PC-9 (cell line): Measurements from ENCODE around the gene HDGFL2. TPM values are rescaled to one million over a fixed set of nuclear protein-coding genes. Genes with fewer than 3 reads are reported as not detected.

Experiments used
- BruUV-seq: library from RNA; stranded (reverse); fragments of 400-500 nt; replicated peaks from 2 replicates; lab custom pipeline; 2021; lab: Mats Ljungman, UMichigan
- CTCF ChIA-PET: fragments of 300-600 bp; sonication (Branson Sonifier 250); formaldehyde crosslinking; loops from one replicate; lab custom pipeline; 2022; ENCODE audit warnings: antibody characterized with exemption; lab: Charles Lee
- POLR2A ChIA-PET: fragments of 300-600 bp; sonication (Branson Sonifier 250); formaldehyde crosslinking; loops from one replicate; lab custom pipeline; 2022; ENCODE audit warnings: antibody characterized with exemption; ENCODE audit not compliant: unreplicated experiment; lab: Charles Lee
- DNase-seq, 2 experiments: peaks; one replicate each; pipeline versions ENCODE4 v3.0.0 to v3.0.0-alpha.2; 2015 to 2022; ENCODE audit warnings: mixed read lengths in 1 of 2
- H2AFZ ChIP-seq: fragments of 200-600 bp; sonication (generic); 2 replicates; pipeline ENCODE4 v1.8.1; 2017; ENCODE audit warnings: antibody characterized with exemption
- H3F3A ChIP-seq: fragments of 200-600 bp; sonication (generic); 2 replicates; pipeline ENCODE4 v1.8.1; 2017; ENCODE audit warnings: antibody characterized with exemption, mild to moderate bottlenecking, low read depth; ENCODE audit not compliant: insufficient read depth
- H3K27ac ChIP-seq: fragments of 200-600 bp; sonication (generic); 2 replicates; pipeline ENCODE4 v1.6.1; 2016; ENCODE audit warnings: mixed run types
- H3K27me3 ChIP-seq: fragments of 200-600 bp; sonication (generic); 2 replicates; pipeline ENCODE4 v1.6.1; 2016; ENCODE audit warnings: low read depth, mixed run types; ENCODE audit not compliant: insufficient read depth
- H3K36me3 ChIP-seq: fragments of 200-600 bp; sonication (generic); 2 replicates; pipeline ENCODE4 v1.6.1; 2016; ENCODE audit warnings: low read depth, mixed run types
- H3K4me1 ChIP-seq: fragments of 200-600 bp; sonication (generic); replicated peaks from 2 replicates; pipeline ENCODE4 v1.6.1; 2016; ENCODE audit warnings: mixed run types; ENCODE audit not compliant: insufficient read depth
- H3K4me2 ChIP-seq: fragments of 200-600 bp; sonication (generic); 2 replicates; pipeline ENCODE4 v1.6.1; 2017; ENCODE audit warnings: mixed run types
- H3K4me3 ChIP-seq: fragments of 200-600 bp; sonication (generic); 2 replicates; pipeline ENCODE4 v1.6.1; 2016; ENCODE audit warnings: mixed run types
- H3K79me2 ChIP-seq: fragments of 200-600 bp; sonication (generic); 2 replicates; pipeline ENCODE4 v1.6.1; 2017; ENCODE audit warnings: low read depth, mixed run types
- H3K9me2 ChIP-seq: fragments of 200-600 bp; sonication (generic); 2 replicates; pipeline ENCODE4 v1.8.1; 2017; ENCODE audit warnings: mild to moderate bottlenecking; ENCODE audit not compliant: insufficient read depth
- H3K9me3 ChIP-seq: fragments of 200-600 bp; sonication (generic); 2 replicates; pipeline ENCODE4 v1.8.1; 2016; ENCODE audit warnings: low read depth; ENCODE audit not compliant: insufficient read depth
- H4K20me1 ChIP-seq: fragments of 200-600 bp; sonication (generic); 2 replicates; pipeline ENCODE4 v1.8.1; 2017; ENCODE audit not compliant: insufficient read depth
- CTCF ChIP-seq: fragments of 200-600 bp; sonication (generic); conservative IDR thresholded peaks from 2 replicates; pipeline ENCODE4 v1.6.1; 2017; ENCODE audit warnings: mixed run types, antibody characterized with exemption, mild to moderate bottlenecking, moderate library complexity
- EZH2 ChIP-seq: fragments of 200-600 bp; sonication (generic); IDR thresholded peaks from 2 replicates; pipeline ENCODE4 v1.8.0; 2017; ENCODE audit warnings: antibody characterized with exemption, low read depth
- intact Hi-C: fragments of 100-400 bp; cut with micrococcal nuclease; formaldehyde crosslinking; loops from one replicate; pipeline ENCODE4 v1.10.0; 2022; ENCODE audit not compliant: unreplicated experiment
- total RNA-seq: library from RNA; stranded (reverse); gene quantifications from 2 replicates; pipeline ENCODE4 v1.2.3, GENCODE V29; 2021

The HDGFL2 gene
- total RNA-seq, 1 experiment from 2014 or later, result 50.8 TPM

GRCh38 chr19:4522291-4523002, 50.4 kb downstream of the HDGFL2 start:
- no peak for TF ChIP-seq CTCF
- TF ChIP-seq EZH2, result no peak
- Histone ChIP-seq H3K27ac (no peak overlapping the region), H3K4me1 (peaks cover 33% of the 10 kb centered on the region), H2AFZ (no peak overlapping the region), H4K20me1 (no peaks in the 10 kb centered on the region), H3K4me2 (no peak overlapping the region), H3K9me2 (no peaks in the 10 kb centered on the region), H3K4me3 (no peak overlapping the region), H3K79me2 (no peaks in the 10 kb centered on the region), H3K27me3 (no peaks in the 10 kb centered on the region), H3K36me3 (no peaks in the 10 kb centered on the region), H3F3A (peaks cover 12% of the 10 kb centered on the region; the same call in 1 of the 2 replicates), H3K9me3 (no peaks in the 10 kb centered on the region)
- ChIA-PET CTCF (interaction anchor here (0.6 to 1.2 kb wide), 2 partner anchors 51 to 260 kb away, joined by 4 read pairs; no protein-coding TSS in a partner anchor), POLR2A (interaction anchor here (0.9 kb wide), 1 partner anchor 13 kb away, joined by 4 read pairs; the partner anchor contains the start of gene PLIN5)
- intact Hi-C loops, result loop anchor here (5.0 kb wide), 1 partner anchor 115 kb away; the partner anchor contains the start of gene TNFAIP8L1
- no TSS peak for BruUV-seq
- no peak for DNase-seq

GRCh38 chr19:4523306-4524110, 51.4 kb downstream of the HDGFL2 start:
- peak; percentile 75 for TF ChIP-seq CTCF
- TF ChIP-seq EZH2, result no peak
- ChIA-PET CTCF (interaction anchor here (0.6 to 1.5 kb wide), 4 partner anchors 12 to 259 kb away, joined by 4 to 12 read pairs (median 4); partner anchors contain the start of gene PLIN5), POLR2A (interaction anchor here (0.6 kb wide), 1 partner anchor 902 kb away, joined by 24 read pairs; no protein-coding TSS in a partner anchor)
- Histone ChIP-seq H3F3A (peaks cover 12% of the 10 kb centered on the region; the same call in 1 of the 2 replicates), H4K20me1 (no peaks in the 10 kb centered on the region), H3K4me1 (peaks cover 24% of the 10 kb centered on the region), H3K9me3 (no peaks in the 10 kb centered on the region), H3K4me3 (no peak overlapping the region), H3K36me3 (no peaks in the 10 kb centered on the region), H2AFZ (no peak overlapping the region), H3K79me2 (no peaks in the 10 kb centered on the region), H3K27me3 (no peaks in the 10 kb centered on the region), H3K4me2 (no peak overlapping the region), H3K9me2 (no peaks in the 10 kb centered on the region), H3K27ac (no peak overlapping the region)
- DNase-seq, result peak in 1 of 2 experiments; percentile 46
- intact Hi-C loops, result loop anchor here (5.0 kb wide), 1 partner anchor 114 kb away; the partner anchor contains the start of gene TNFAIP8L1
- BruUV-seq, result no TSS peak
